ENCODE results near the gene HOXA10.

HOXA10 gene

DNA sequence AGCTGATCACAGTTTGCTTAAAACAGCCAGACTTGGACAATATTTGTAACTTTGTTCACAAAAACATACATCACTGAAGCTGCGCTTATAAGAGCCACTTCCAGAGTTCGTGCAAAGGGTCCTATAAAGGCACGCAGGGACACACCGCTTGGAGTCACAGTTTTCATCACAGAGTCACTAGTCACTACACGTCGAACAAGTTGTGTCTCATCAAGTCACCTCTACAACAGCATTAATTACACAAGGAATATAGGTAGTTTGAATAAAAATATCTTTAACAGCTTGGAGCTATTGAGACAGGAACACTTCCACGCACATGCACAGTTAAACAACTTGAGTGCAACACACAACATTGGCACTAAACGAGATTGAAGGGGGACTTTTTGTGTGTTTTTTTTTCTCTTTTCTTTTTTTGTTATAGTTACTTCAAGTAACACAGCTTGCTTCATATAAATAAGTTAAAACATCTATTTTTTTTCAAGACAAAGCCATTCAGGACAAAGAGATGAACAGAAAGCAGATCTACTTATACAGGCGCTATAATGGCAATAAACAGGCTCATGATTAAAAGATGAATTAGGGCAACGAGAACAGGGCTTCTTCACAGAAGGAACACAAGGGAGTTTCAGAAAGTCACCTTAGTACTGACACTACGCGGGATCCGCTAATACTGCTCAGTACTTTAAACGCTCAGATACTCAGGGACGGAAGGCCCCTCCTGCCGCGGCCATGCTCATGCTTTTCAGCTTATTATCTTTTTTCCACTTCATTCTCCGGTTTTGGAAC, 32.8 kb downstream of the HOXA10 start:
- Mint-ChIP-seq H3K27me3 (ENCODE audit: low read depth) (peaks cover 19% of the 10 kb centered on the region), H3K4me1 (ENCODE audit: low read depth) (no peaks in the 10 kb centered on the region), H3K27ac (no peak overlapping the region), H3K4me3 (no peak overlapping the region), H3K36me3 (ENCODE audit: low read depth) (no peaks in the 10 kb centered on the region), H3K9me3 (no peaks in the 10 kb centered on the region)
- DNase-seq (ENCODE audit: low spot score): no peak

DNA sequence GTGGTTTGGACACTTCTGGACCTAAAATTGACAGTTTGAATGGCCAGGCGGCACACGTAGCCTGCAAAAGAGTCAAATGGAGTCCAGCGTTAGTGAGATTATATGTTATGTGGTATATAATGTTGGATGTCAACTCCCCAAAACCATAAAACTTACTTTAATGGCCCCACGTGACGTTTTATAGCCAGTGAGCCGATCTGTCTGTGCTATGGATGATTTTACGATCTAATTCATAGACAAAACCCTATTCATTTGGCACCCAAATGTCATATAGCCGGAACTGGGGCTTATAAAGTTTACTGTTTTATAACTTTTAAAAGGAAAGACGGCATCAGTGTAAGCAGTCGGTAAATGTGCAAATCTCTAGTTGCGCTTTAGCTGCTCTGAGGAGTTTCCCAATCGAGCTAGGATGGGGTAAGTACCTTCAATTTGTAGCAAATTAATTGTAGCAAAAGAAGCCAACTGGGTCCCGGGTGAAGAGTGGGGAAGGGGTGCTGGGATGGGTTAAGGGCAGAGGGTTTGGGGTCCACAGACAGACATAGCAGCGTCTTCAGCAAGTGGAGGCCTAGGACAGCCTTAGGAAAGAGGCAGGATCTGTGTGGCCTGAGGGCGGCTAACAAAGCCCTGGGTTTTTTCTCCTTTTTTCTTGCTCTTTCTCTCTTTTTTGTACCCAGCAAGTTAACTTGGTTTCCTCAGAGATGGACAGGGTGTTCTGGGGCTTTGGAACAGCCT, 33.8 kb downstream of the HOXA10 start:
- Mint-ChIP-seq H3K27ac (no peak overlapping the region), H3K4me3 (no peak overlapping the region), H3K27me3 (ENCODE audit: low read depth) (peaks cover 25% of the 10 kb centered on the region), H3K36me3 (ENCODE audit: low read depth) (no peaks in the 10 kb centered on the region), H3K4me1 (ENCODE audit: low read depth) (no peaks in the 10 kb centered on the region), H3K9me3 (no peaks in the 10 kb centered on the region)
- no peak for DNase-seq (ENCODE audit: low spot score)

DNA sequence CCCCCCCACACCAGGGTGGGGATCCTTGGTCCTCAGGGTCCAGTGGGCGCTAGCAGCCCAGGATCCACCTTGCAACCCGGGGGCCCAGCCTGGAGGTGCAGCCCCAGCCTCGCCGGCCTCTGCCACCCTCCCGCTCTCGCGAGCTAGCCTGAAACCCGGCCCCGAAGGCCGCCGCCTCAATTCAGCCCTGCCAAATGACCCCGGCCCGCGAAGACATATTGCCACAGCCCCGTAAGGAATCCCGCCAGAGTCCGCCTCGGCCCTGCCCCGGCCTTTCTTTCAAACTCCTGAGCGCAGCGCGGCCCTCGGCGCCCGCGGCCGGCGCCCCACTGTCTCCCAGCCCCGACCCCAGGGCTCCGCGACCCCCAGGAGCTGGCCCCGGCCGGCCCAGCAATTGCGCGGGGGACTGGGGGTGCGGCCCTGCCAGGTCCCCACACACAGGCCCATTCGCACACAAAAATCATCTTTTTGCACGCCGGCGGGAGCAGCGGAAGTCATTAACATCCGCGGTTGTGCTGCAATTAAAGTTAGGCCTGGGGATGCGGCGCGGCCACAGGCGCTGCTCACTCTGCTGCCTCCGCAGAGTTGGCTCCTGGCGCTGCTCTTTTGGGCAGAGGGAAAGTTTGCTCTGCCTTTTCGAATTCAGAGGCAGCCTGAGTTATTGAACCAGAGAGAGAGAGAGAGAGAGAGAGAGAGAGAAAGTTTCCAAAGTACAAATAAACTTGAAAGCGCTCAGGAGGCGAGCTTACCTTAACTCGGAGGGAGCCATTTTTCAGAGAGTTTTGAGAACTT, 34.6 kb downstream of the HOXA10 start:
- H3K36me3 Mint-ChIP-seq (ENCODE audit: low read depth): no peaks in the 10 kb centered on the region
- H3K9me3 Mint-ChIP-seq: no peaks in the 10 kb centered on the region
- DNase-seq (ENCODE audit: low spot score): no peak
- no peak overlapping the region for H3K27ac Mint-ChIP-seq
- peaks cover 3% of the 10 kb centered on the region for H3K4me1 Mint-ChIP-seq (ENCODE audit: low read depth)
- peaks cover 32% of the 10 kb centered on the region for H3K27me3 Mint-ChIP-seq (ENCODE audit: low read depth)
- no peak overlapping the region for H3K4me3 Mint-ChIP-seq

DNA sequence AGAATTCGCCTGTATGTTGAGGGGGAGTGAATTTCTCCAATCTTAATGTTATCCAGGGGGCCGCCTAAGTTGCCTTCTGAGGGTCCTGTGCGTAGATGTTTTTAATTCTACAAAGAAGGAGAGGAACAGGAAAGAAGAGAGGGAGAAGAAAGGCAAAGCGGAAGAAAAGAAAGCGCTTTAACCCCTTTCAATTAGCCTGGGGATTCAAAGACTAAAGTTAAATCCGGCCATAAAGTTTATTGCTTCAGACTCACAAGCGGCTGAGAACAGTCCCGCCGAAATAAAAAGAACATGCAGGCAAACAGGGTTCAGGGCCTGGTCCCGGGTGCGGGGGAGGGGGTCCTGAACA, 35.2 kb downstream of the HOXA10 start:
- no peaks in the 10 kb centered on the region for H3K36me3 Mint-ChIP-seq (ENCODE audit: low read depth)

DNA sequence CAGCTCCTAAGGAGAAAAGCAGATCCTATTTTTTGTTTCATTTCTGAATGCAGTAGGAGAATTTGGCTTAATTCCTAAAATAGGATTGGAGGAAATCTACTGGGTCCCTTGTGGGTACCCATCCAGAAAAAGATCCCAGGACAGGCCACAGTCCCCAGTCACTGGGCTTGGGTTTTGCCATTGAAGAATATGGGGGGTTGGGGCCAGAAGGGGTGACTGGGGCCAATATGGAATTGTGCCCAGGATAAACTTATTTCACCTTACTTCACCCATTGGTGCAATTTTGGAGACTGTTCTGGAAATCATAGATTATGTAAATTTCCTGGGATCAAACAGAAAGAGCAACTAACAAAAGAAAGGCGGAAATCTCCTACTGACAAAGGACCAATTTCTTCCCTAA, 35.6 kb downstream of the HOXA10 start:
- no peaks in the 10 kb centered on the region for H3K36me3 Mint-ChIP-seq (ENCODE audit: low read depth)
- no peak for DNase-seq (ENCODE audit: low spot score)
- H3K4me3 Mint-ChIP-seq: no peak overlapping the region
- H3K27me3 Mint-ChIP-seq (ENCODE audit: low read depth): peaks cover 40% of the 10 kb centered on the region
- no peak overlapping the region for H3K27ac Mint-ChIP-seq
- H3K9me3 Mint-ChIP-seq: no peaks in the 10 kb centered on the region
- peaks cover 11% of the 10 kb centered on the region for H3K4me1 Mint-ChIP-seq (ENCODE audit: low read depth)

More for the DNA sequence above, 35.2 kb downstream of the HOXA10 start:
- H3K9me3 Mint-ChIP-seq: no peaks in the 10 kb centered on the region
- H3K4me1 Mint-ChIP-seq (ENCODE audit: low read depth): peaks cover 8% of the 10 kb centered on the region
- H3K27me3 Mint-ChIP-seq (ENCODE audit: low read depth): peaks cover 37% of the 10 kb centered on the region
- no peak for DNase-seq (ENCODE audit: low spot score)
- H3K27ac Mint-ChIP-seq: no peak overlapping the region
- H3K4me3 Mint-ChIP-seq: no peak overlapping the region

DNA sequence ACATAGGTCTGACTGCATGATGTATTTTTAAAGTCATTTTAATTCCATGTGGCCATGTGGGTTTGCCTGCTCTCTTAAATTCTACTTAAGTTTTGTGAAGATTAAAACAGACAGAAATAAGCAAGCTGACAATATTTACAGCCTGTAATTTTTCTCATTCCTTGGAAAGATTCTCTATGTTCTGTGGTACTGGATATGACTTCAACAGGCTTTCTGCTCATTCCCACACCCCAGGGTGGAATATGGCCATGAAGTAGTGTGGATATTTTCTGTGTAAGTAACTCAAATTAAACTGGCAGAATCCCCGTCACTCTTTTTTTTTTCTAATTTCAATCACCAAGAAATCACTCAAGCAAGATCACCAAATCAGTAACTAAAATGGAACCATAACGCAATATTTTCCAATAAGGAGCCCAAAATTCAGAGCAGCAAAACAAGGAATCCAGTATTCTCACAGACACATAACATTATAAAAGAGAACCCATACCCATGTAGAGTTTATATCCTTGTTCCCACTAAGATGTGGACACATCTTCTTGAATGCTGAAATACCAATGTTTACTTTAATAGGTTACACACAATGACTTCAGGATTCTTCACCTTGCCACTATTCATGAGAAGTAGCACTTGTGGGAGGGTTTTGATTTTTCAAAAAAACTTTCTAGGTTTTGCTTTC, 36.3 kb downstream of the HOXA10 start:
- no peaks in the 10 kb centered on the region for H3K36me3 Mint-ChIP-seq (ENCODE audit: low read depth)
- no peaks in the 10 kb centered on the region for H3K9me3 Mint-ChIP-seq
- DNase-seq (ENCODE audit: low spot score): no peak
- H3K4me3 Mint-ChIP-seq: no peak overlapping the region
- peaks cover 11% of the 10 kb centered on the region for H3K4me1 Mint-ChIP-seq (ENCODE audit: low read depth)
- H3K27ac Mint-ChIP-seq: no peak overlapping the region
- peaks cover 46% of the 10 kb centered on the region for H3K27me3 Mint-ChIP-seq (ENCODE audit: low read depth)

DNA sequence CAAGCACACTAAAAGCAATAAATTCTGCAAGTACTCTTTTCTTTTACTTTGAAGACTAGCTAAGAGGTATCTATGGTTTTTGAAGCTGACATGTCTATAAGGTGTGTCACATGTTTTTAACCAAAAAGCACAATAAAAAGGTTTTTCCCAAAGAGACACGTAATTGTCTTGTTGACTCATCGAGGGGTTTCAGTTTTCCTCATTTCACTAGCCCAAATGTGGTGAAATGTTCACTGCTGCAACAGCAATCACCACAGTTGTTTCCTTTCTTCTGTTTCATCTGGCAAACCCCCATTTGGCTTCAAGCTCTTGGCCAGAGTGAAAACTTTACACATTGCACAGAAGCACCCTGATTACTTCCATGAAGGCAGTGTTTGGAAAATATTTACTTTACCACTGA, 39.7 kb downstream of the HOXA10 start:
- H3K36me3 Mint-ChIP-seq (ENCODE audit: low read depth): peaks cover 2% of the 10 kb centered on the region
- no peak overlapping the region for H3K4me3 Mint-ChIP-seq
- H3K9me3 Mint-ChIP-seq: no peaks in the 10 kb centered on the region
- peaks cover 11% of the 10 kb centered on the region for H3K4me1 Mint-ChIP-seq (ENCODE audit: low read depth)
- DNase-seq (ENCODE audit: low spot score): peak; percentile 20
- H3K27me3 Mint-ChIP-seq (ENCODE audit: low read depth): peaks cover 59% of the 10 kb centered on the region
- no peak overlapping the region for H3K27ac Mint-ChIP-seq

DNA sequence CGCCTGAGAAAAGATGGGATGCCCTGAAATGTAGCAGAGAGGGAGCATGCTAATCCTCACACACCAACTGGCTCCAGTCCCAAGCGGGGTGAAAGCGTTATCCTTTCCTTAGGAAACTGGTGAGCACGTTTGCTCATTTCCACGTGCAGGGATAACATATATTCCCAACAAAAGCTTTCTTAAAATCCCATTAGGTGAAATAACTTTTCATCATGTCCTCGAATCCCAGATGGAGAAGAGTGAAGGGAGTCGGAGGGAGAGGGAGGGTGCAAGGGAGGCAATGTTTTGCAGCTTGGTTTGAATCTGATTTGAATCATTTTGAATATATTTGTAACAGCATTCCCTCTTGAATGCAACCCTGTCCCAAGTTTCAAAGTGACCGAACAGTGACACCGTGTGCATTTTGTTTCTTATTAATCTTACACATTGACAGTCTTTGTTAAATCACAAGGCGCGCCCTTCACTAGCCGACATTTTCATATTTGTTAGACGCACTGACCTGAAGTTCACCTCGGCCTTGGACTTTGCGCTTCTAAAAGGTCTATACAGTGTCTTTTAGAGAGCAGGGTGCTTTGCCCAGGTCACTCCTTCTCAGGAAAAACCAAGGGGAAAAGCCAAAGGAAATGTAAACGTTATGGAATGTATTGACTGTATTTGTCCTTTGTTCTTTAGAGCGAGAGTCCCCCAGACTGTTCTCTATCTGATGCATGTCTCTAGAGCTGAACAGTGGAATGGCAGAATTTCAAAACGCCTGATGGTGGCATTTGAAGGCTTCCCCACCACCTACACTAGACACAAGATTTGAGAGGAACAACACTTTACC, 40.5 kb downstream of the HOXA10 start:
- H3K36me3 Mint-ChIP-seq (ENCODE audit: low read depth): peaks cover 2% of the 10 kb centered on the region
- H3K27ac Mint-ChIP-seq: no peak overlapping the region
- H3K9me3 Mint-ChIP-seq: no peaks in the 10 kb centered on the region
- H3K27me3 Mint-ChIP-seq (ENCODE audit: low read depth): peaks cover 65% of the 10 kb centered on the region
- H3K4me1 Mint-ChIP-seq (ENCODE audit: low read depth): peaks cover 11% of the 10 kb centered on the region
- H3K4me3 Mint-ChIP-seq: no peak overlapping the region
- no peak for DNase-seq (ENCODE audit: low spot score)

DNA sequence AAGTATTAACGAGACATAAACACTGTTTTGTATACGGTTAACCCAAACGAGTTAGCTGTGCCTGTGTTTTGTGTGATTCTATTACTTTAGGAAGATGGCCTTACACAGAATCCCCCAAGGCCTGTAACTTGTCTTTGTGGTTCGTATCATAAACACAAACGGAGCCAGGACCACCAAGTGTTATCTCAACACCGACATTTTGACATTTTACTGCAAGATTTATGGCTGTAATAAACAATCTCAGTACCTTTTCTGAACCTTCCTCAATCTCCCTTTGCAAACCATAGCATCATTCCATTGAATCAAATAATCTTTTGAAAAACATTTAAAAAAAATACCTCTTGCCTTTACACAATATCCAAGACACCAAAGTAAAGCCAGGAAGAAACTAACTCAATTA, 41.1 kb downstream of the HOXA10 start:
- Mint-ChIP-seq H3K4me3 (no peak overlapping the region), H3K27me3 (ENCODE audit: low read depth) (peaks cover 64% of the 10 kb centered on the region), H3K36me3 (ENCODE audit: low read depth) (peaks cover 2% of the 10 kb centered on the region), H3K27ac (no peak overlapping the region), H3K4me1 (ENCODE audit: low read depth) (peaks cover 11% of the 10 kb centered on the region), H3K9me3 (no peaks in the 10 kb centered on the region)
- no peak for DNase-seq (ENCODE audit: low spot score)

DNA sequence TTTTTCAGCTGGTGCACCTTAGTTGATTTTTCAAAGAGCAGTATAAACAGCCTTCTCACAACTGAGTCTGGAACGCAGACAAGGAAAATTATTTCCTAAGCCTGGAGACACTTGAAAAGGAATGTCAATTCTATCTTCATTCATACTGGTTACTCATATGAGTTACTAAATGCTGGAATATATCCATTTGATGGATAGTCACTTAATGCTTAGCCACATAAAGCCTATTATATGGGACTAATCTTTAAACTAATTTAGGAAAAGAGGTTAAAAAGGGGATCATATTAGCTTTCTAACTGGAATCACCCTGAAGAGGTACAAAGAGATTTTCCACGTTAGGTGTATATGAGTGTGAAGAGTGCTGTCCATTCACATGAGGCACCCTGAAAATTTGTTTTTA, 41.9 kb downstream of the HOXA10 start:
- Mint-ChIP-seq H3K27me3 (ENCODE audit: low read depth) (peaks cover 63% of the 10 kb centered on the region), H3K9me3 (no peaks in the 10 kb centered on the region), H3K4me1 (ENCODE audit: low read depth) (peaks cover 11% of the 10 kb centered on the region), H3K36me3 (ENCODE audit: low read depth) (peaks cover 2% of the 10 kb centered on the region), H3K27ac (no peak overlapping the region), H3K4me3 (peak overlapping the region; percentile 12)
- DNase-seq (ENCODE audit: low spot score): no peak

DNA sequence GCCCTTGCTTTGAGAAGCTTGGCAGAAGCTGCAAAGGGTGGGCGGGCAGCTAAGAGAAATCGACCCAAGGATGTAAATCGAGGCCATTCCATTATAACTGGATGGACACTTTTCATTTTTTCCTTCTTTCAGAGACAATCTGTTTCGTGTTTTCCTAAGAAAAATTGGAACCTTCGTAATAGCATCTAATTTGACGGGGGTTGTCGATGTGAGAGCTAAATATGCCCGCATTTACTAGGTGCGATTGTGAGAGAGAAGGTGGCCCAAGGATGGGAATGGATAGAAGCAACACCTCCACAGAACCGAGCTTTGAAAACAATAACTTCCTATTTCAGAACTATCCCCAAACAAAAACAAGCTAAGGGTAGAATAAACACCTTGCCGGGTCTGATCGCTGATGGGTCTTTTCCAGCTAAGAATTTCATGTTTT, 42.7 kb downstream of the HOXA10 start:
- Mint-ChIP-seq H3K27me3 (ENCODE audit: low read depth) (peaks cover 65% of the 10 kb centered on the region), H3K27ac (no peak overlapping the region)

DNA sequence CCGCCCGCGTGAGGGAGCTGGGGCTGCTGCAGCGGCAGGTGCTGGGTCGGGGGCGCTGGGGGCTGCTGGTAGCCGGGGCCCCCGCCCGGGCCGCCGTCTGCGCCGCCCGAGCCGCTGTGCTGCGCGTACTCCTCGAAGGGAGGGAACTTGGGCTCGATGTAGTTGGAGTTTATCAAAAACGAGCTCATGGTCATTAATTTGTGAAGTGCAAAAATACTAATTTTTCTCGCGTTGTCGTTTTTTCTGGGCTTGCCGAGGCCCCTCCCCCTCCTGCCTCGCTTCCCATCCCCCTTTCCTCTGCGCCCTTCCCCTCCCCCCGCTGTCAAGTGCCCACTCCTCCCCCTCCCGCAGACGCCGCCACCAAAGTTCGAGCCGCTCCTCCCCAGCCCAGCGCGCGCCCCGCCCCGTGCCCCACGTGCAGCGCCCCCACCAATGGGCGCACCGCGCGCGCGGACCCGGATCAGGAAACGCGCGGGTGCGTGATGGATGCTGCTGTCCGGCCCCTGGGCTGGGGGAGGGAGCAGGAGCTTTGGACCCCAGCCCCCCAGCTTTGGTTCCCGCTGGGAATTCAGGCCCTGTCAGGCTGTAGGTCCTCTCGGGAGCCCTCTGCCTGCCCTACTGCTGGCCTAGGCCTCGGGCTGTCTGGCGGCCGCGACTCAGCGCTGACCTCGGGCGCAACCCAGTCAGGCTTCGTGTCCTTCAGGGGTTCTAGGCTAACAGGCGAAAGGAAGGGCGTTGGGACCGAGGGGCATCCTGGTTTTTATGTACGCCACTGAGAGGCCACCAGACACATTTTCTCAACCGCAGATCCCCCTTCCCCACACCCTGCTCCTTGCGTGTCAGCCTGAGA, 43.4 kb downstream of the HOXA10 start, which contains the start of gene HOXA4:
Gene HOXA4, minus strand, starts transcription at position 218 of the 850 bp plus-strand sequence. Its CDS starts 24 bp downstream, at position 194.
- Mint-ChIP-seq H3K4me1 (ENCODE audit: low read depth) (peaks cover 11% of the 10 kb centered on the region), H3K4me3 (peak within 1 kb of the TSS; percentile 65), H3K27ac (no peak within 1 kb of the TSS), H3K27me3 (ENCODE audit: low read depth) (peaks cover 64% of the 10 kb centered on the region), H3K36me3 (ENCODE audit: low read depth) (peaks cover 2% of the 10 kb centered on the region), H3K9me3 (no peaks in the 10 kb centered on the region)
- DNase-seq (ENCODE audit: low spot score): peak; percentile 64

More for the DNA sequence above, 42.7 kb downstream of the HOXA10 start:
- Mint-ChIP-seq H3K4me1 (ENCODE audit: low read depth) (peaks cover 11% of the 10 kb centered on the region), H3K36me3 (ENCODE audit: low read depth) (peaks cover 2% of the 10 kb centered on the region), H3K4me3 (peak overlapping the region; percentile 55), H3K9me3 (no peaks in the 10 kb centered on the region)
- no peak for DNase-seq (ENCODE audit: low spot score)

All from T-helper 2 cell treated with Interferon-gamma antibody and Interleukin-4, amounts not matched to agents 5 μg/mL and 100 μg/mL, for 36 hours (primary cell).